ENCODE data around the gene PNPLA1.

Gene PNPLA1

DNA sequence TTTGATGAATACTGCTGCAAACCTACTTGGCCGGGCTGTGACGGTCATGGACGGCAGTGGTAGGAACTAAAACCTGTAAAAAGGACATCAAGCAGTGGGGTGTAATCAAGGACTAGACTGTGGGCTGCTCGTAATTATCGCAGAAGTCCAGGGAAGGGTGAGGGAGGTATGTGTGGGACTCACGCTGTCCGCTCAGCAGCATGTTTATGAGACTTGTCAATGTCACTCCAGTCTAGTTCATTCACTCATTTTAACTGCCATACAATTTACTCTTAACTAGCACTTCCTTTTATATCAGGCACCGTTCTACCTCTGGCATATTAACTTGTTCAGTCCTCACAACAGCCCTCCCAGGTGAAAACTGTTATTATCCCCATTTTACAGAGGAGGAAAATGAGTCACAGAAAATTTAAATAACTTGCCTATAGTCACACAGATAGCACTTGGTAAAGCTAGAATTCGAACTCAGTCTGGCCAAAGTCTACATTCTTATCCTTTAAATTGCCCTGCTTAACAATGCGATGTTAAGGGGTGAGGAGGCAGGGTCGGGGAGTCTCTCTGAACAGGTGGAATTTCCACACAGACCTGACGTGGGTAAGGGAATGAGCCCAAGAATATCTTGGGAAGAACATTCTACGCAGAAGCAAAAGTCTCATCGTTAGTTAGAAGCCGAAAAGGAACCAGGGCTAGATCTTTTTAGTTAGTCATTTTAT is 4.1 kb downstream of the PNPLA1 start:
- Histone ChIP-seq H3K4me2 (ENCODE audit: low read length) (no peak overlapping the region), H3K9ac (ENCODE audit: low read length) (no peak overlapping the region), H4K5ac (ENCODE audit: low read length) (no peak overlapping the region), H3K4me3 (ENCODE audit: low read length) (no peak overlapping the region), H3K4ac (ENCODE audit: low read depth, low read length) (no peak overlapping the region), H2AK5ac (ENCODE audit: low read length) (no peak overlapping the region), H2BK15ac (replicated peaks; ENCODE audit: low read depth) (no peak overlapping the region), H3K36me3 (ENCODE audit: control insufficient read depth, insufficient read depth, low read length) (no peaks in the 10 kb centered on the region), H3K79me1 (ENCODE audit: low read length) (no peaks in the 10 kb centered on the region), H3K23ac (ENCODE audit: low read length) (no peak overlapping the region), H3K27me3 (ENCODE audit: insufficient read depth, low read length, poor library complexity) (no peaks in the 10 kb centered on the region), H3K79me2 (ENCODE audit: control insufficient read depth, insufficient read depth, low read length) (no peaks in the 10 kb centered on the region), H3K18ac (ENCODE audit: low read length) (no peak overlapping the region), H2BK5ac (ENCODE audit: low read length) (no peak overlapping the region), H4K8ac (ENCODE audit: low read depth, low read length) (no peak overlapping the region), H3K27ac (ENCODE audit: low read depth, low read length) (no peak overlapping the region), H3K56ac (ENCODE audit: low read length) (peak overlapping the region; percentile 2), H2BK120ac (ENCODE audit: low read depth, low read length) (no peak overlapping the region), H3K4me1 (ENCODE audit: control insufficient read depth, low read depth, low read length) (no peaks in the 10 kb centered on the region)
- DNase-seq: no peak
- WGBS (ENCODE audit: extremely low coverage, insufficient coverage, low lambda C conversion rate): no CpG with 5 or more reads among the region's 15 CpGs

DNA sequence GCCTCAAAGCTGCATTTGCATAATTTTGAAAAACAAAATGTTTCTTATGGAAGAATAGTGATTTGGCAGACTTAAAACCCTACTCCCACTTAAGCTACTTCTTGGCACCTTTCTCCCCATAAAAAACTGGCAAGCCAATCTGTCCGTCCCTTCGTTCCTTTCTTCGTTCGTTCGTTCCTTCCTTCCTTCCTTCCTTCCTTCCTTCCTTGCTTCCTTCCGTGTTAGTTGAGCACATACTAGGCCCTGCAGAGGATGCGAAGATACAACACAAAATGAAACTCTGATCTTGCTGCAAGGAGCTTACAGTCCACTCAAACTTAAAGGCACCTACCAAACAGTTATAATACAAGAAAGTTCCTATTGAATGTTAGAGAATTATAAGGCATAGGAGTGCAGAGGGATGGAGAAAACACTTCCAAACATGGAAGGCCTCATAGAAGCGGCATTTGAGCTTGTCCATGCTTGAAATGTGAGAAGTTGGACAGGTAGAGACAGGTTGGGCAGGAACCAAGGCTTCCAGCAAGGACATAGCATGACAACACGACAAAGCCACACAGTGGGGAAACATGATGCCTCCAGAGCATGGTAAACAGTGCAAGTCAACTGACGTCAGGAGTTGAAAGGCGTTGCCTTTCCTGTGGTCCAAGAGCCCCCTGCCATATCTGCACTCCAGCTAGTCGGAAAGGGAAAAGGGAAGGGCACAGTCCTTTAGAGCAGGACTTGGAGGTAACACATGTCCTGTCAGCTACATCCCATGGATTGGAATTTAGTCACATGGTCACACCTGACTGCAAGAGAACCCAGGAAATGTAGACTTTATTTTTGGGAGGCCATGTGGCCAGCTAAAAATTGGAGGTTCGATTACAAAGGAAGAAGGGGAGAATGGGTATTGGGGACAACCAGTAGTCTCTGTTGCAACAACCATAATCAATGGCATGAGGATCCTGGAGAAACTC is 7.0 kb downstream of the PNPLA1 start:
- no peaks in the 10 kb centered on the region for H3K36me3 ChIP-seq (ENCODE audit: control insufficient read depth, insufficient read depth, low read length)
- H2BK15ac ChIP-seq (replicated peaks; ENCODE audit: low read depth): no peak overlapping the region
- no peak overlapping the region for H3K9ac ChIP-seq (ENCODE audit: low read length)
- H4K5ac ChIP-seq (ENCODE audit: low read length): no peak overlapping the region
- H2BK120ac ChIP-seq (ENCODE audit: low read depth, low read length): no peak overlapping the region
- no peaks in the 10 kb centered on the region for H3K4me1 ChIP-seq (ENCODE audit: control insufficient read depth, low read depth, low read length)
- H3K4me2 ChIP-seq (ENCODE audit: low read length): no peak overlapping the region
- H3K79me2 ChIP-seq (ENCODE audit: control insufficient read depth, insufficient read depth, low read length): no peaks in the 10 kb centered on the region
- no peak for DNase-seq
- no peak overlapping the region for H3K4me3 ChIP-seq (ENCODE audit: low read length)
- H2BK5ac ChIP-seq (ENCODE audit: low read length): no peak overlapping the region
- WGBS (ENCODE audit: extremely low coverage, insufficient coverage, low lambda C conversion rate): no CpG with 5 or more reads among the region's 13 CpGs
- no peaks in the 10 kb centered on the region for H3K79me1 ChIP-seq (ENCODE audit: low read length)
- peak overlapping the region; percentile 66 for H3K23ac ChIP-seq (ENCODE audit: low read length)
- H3K4ac ChIP-seq (ENCODE audit: low read depth, low read length): no peak overlapping the region
- H3K56ac ChIP-seq (ENCODE audit: low read length): no peak overlapping the region
- no peaks in the 10 kb centered on the region for H3K27me3 ChIP-seq (ENCODE audit: insufficient read depth, low read length, poor library complexity)
- no peak overlapping the region for H4K8ac ChIP-seq (ENCODE audit: low read depth, low read length)
- H3K27ac ChIP-seq (ENCODE audit: low read depth, low read length): no peak overlapping the region
- no peak overlapping the region for H2AK5ac ChIP-seq (ENCODE audit: low read length)
- no peak overlapping the region for H3K18ac ChIP-seq (ENCODE audit: low read length)

DNA sequence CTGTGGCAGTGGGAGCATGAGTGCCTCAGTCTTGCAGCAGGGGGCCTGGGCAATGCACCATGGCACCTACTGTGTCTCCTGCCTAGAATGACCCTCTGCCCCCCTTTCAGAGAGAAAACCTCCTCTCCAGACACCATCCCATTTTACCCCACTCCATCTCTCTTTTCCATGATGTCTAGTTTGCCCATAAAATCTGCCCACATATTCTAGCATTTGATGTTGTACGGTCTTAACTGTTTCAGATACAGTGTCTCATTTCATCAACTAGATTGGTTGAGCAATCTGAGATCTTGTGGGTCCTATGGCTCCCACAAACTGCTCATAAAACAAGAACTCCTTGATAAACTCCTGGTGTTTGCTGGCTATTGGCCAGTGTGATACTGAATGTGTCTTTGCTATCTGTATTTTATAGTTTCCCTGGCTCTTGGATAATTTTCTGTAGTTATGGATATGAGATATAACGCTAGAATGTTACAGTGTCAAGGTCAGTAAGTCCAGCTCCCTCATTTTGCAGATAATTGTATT is 8.1 kb downstream of the PNPLA1 start:
- Histone ChIP-seq H3K56ac (ENCODE audit: low read length) (no peak overlapping the region), H2BK5ac (ENCODE audit: low read length) (no peak overlapping the region), H3K27me3 (ENCODE audit: insufficient read depth, low read length, poor library complexity) (no peaks in the 10 kb centered on the region), H3K4me1 (ENCODE audit: control insufficient read depth, low read depth, low read length) (no peaks in the 10 kb centered on the region), H4K8ac (ENCODE audit: low read depth, low read length) (no peak overlapping the region), H3K4me3 (ENCODE audit: low read length) (no peak overlapping the region), H2BK15ac (replicated peaks; ENCODE audit: low read depth) (no peak overlapping the region), H3K79me2 (ENCODE audit: control insufficient read depth, insufficient read depth, low read length) (no peaks in the 10 kb centered on the region), H2BK120ac (ENCODE audit: low read depth, low read length) (no peak overlapping the region), H4K5ac (ENCODE audit: low read length) (no peak overlapping the region), H3K79me1 (ENCODE audit: low read length) (no peaks in the 10 kb centered on the region), H3K9ac (ENCODE audit: low read length) (no peak overlapping the region), H2AK5ac (ENCODE audit: low read length) (no peak overlapping the region), H3K23ac (ENCODE audit: low read length) (no peak overlapping the region), H3K4ac (ENCODE audit: low read depth, low read length) (no peak overlapping the region), H3K4me2 (ENCODE audit: low read length) (no peak overlapping the region), H3K18ac (ENCODE audit: low read length) (no peak overlapping the region), H3K36me3 (ENCODE audit: control insufficient read depth, insufficient read depth, low read length) (no peaks in the 10 kb centered on the region), H3K27ac (ENCODE audit: low read depth, low read length) (no peak overlapping the region)
- no peak for DNase-seq
- no CpG with 5 or more reads among the region's 2 CpGs for WGBS (ENCODE audit: extremely low coverage, insufficient coverage, low lambda C conversion rate)

DNA sequence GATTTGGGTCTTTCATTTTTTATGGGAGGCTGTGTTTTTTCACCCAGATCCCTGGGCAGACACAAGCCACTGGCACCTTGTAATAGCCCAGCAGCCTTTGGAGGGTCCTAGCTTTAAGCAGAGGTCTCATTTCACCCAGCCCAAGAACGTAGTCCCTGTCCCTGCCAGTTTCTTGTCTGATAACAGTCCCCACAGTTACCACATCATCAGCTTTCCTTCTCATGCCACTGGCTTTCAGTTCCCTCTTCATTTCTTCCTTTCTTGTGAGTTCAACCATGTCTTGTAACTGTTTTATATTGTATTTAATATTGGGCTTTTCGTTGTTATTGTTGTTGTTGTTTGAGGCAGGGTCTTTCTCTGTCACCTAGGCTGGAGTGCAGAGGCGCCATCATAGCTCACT is 10.6 kb downstream of the PNPLA1 start:
- no peak overlapping the region for H2AK5ac ChIP-seq (ENCODE audit: low read length)
- no peak overlapping the region for H4K5ac ChIP-seq (ENCODE audit: low read length)
- H3K9ac ChIP-seq (ENCODE audit: low read length): no peak overlapping the region
- no peaks in the 10 kb centered on the region for H3K79me1 ChIP-seq (ENCODE audit: low read length)
- no peak overlapping the region for H3K18ac ChIP-seq (ENCODE audit: low read length)
- H3K27me3 ChIP-seq (ENCODE audit: insufficient read depth, low read length, poor library complexity): no peaks in the 10 kb centered on the region
- H2BK5ac ChIP-seq (ENCODE audit: low read length): no peak overlapping the region
- no peak overlapping the region for H3K4me3 ChIP-seq (ENCODE audit: low read length)
- H4K8ac ChIP-seq (ENCODE audit: low read depth, low read length): no peak overlapping the region
- no peak overlapping the region for H3K27ac ChIP-seq (ENCODE audit: low read depth, low read length)
- H3K56ac ChIP-seq (ENCODE audit: low read length): no peak overlapping the region
- H3K23ac ChIP-seq (ENCODE audit: low read length): no peak overlapping the region
- H3K4ac ChIP-seq (ENCODE audit: low read depth, low read length): no peak overlapping the region
- H3K4me2 ChIP-seq (ENCODE audit: low read length): no peak overlapping the region
- no CpG with 5 or more reads among the region's 3 CpGs for WGBS (ENCODE audit: extremely low coverage, insufficient coverage, low lambda C conversion rate)
- H3K79me2 ChIP-seq (ENCODE audit: control insufficient read depth, insufficient read depth, low read length): no peaks in the 10 kb centered on the region
- no peaks in the 10 kb centered on the region for H3K4me1 ChIP-seq (ENCODE audit: control insufficient read depth, low read depth, low read length)
- no peak overlapping the region for H2BK120ac ChIP-seq (ENCODE audit: low read depth, low read length)
- no peaks in the 10 kb centered on the region for H3K36me3 ChIP-seq (ENCODE audit: control insufficient read depth, insufficient read depth, low read length)
- no peak for DNase-seq
- no peak overlapping the region for H2BK15ac ChIP-seq (replicated peaks; ENCODE audit: low read depth)

DNA sequence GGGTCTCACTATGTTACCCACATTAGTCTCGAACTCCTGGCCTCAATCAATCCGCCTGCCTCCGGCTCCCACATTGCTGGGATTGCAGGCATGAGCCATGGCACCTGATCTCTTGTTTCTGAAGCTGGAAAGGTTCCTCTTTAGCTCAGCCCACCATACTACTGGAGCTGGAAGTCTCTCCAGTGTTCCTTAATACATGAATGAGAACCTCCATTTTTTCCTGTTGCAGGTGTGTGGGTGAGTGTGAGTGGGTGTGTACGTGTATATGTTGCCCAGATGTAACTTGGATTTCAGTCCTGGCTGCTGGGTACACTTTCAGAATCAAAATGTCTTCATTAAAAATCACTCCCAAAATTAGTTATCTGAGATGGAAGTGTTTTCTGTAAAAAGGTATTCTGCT is 11.1 kb downstream of the PNPLA1 start:
- Histone ChIP-seq H3K23ac (ENCODE audit: low read length) (no peak overlapping the region), H3K36me3 (ENCODE audit: control insufficient read depth, insufficient read depth, low read length) (no peaks in the 10 kb centered on the region), H3K79me2 (ENCODE audit: control insufficient read depth, insufficient read depth, low read length) (no peaks in the 10 kb centered on the region), H2BK15ac (replicated peaks; ENCODE audit: low read depth) (no peak overlapping the region), H4K5ac (ENCODE audit: low read length) (no peak overlapping the region), H2BK120ac (ENCODE audit: low read depth, low read length) (no peak overlapping the region), H3K4ac (ENCODE audit: low read depth, low read length) (no peak overlapping the region), H3K4me1 (ENCODE audit: control insufficient read depth, low read depth, low read length) (no peaks in the 10 kb centered on the region), H3K79me1 (ENCODE audit: low read length) (no peaks in the 10 kb centered on the region), H2AK5ac (ENCODE audit: low read length) (no peak overlapping the region), H3K9ac (ENCODE audit: low read length) (no peak overlapping the region), H3K56ac (ENCODE audit: low read length) (no peak overlapping the region), H2BK5ac (ENCODE audit: low read length) (no peak overlapping the region), H3K4me3 (ENCODE audit: low read length) (no peak overlapping the region), H3K27ac (ENCODE audit: low read depth, low read length) (no peak overlapping the region), H3K27me3 (ENCODE audit: insufficient read depth, low read length, poor library complexity) (no peaks in the 10 kb centered on the region), H4K8ac (ENCODE audit: low read depth, low read length) (no peak overlapping the region), H3K4me2 (ENCODE audit: low read length) (no peak overlapping the region), H3K18ac (ENCODE audit: low read length) (no peak overlapping the region)
- no peak for DNase-seq
- WGBS (ENCODE audit: extremely low coverage, insufficient coverage, low lambda C conversion rate): no CpG with 5 or more reads among the region's 4 CpGs

Measured in mesendoderm (in vitro differentiated cells).